Neural cell (in vitro differentiated cells): ENCODE measurements around the gene ANGEL1. TPM values are rescaled to one million over a fixed set of nuclear protein-coding genes. Genes with fewer than 3 reads are reported as not detected.

Experiments used
- H2AFZ ChIP-seq: fragments of 200-600, 300-800 bp; sonication (generic), shearing (Covaris generic); 2 replicates; pipeline ENCODE4 v1.6.0; 2014; ENCODE audit warnings: low read depth, mild to moderate bottlenecking, antibody characterized with exemption, low read length, moderate library complexity
- H3F3A ChIP-seq: fragments of 200-600 bp; shearing (Covaris generic); 2 replicates; pipeline ENCODE4 v1.6.1; 2016; ENCODE audit warnings: mild to moderate bottlenecking, moderate library complexity, mixed read lengths, antibody characterized with exemption, low read length; ENCODE audit not compliant: insufficient read depth, poor library complexity, severe bottlenecking
- H3K27ac ChIP-seq: fragments of 200-600, 300-800 bp; sonication (generic), shearing (Covaris generic); 2 replicates; pipeline ENCODE4 v1.5.1; 2014; ENCODE audit warnings: mild to moderate bottlenecking, low read length, moderate library complexity
- H3K27me3 ChIP-seq: fragments of 300-800, 200-600 bp; sonication (generic), shearing (Covaris generic); 2 replicates; pipeline ENCODE4 v1.6.0; 2014; ENCODE audit warnings: mild to moderate bottlenecking, low read depth, low read length, moderate library complexity; ENCODE audit not compliant: insufficient read depth
- H3K36me3 ChIP-seq: fragments of 300-800, 200-600 bp; sonication (generic), shearing (Covaris generic); 2 replicates; pipeline ENCODE4 v1.5.1; 2014; ENCODE audit warnings: mild to moderate bottlenecking, antibody characterized with exemption, low read length, moderate library complexity; ENCODE audit not compliant: insufficient read depth
- H3K4me2 ChIP-seq: fragments of 300-800, 200-600 bp; sonication (generic), shearing (Covaris generic); 2 replicates; pipeline ENCODE4 v1.6.0; 2014; ENCODE audit warnings: mild to moderate bottlenecking, low read length
- H3K4me3 ChIP-seq: fragments of 300-800, 200-600 bp; sonication (generic), shearing (Covaris generic); 2 replicates; pipeline ENCODE4 v1.5.1; 2014; ENCODE audit warnings: mild to moderate bottlenecking, low read length, moderate library complexity
- H3K79me2 ChIP-seq: fragments of 200-600 bp; shearing (Covaris generic); replicated peaks from 2 replicates; pipeline ENCODE4 v1.6.0; 2014; ENCODE audit warnings: mild to moderate bottlenecking, low read length, moderate library complexity; ENCODE audit not compliant: insufficient read depth
- H3K9ac ChIP-seq: fragments of 300-800, 200-600 bp; sonication (generic), shearing (Covaris generic); 2 replicates; pipeline ENCODE4 v1.6.1; 2016; ENCODE audit warnings: mild to moderate bottlenecking, low read length, mixed read lengths
- H3K9me2 ChIP-seq: fragments of 200-600 bp; shearing (Covaris generic); 2 replicates; pipeline ENCODE4 v1.6.1; 2016; ENCODE audit warnings: mild to moderate bottlenecking, low read length, mixed read lengths; ENCODE audit not compliant: insufficient read depth
- H3K9me3 ChIP-seq: fragments of 200-600, 300-800 bp; sonication (generic), shearing (Covaris generic); 2 replicates; pipeline ENCODE4 v1.6.1; 2016; ENCODE audit warnings: mild to moderate bottlenecking, mixed run types, low read length, moderate library complexity, mixed read lengths
- H4K20me1 ChIP-seq: fragments of 200-600 bp; shearing (Covaris generic); 2 replicates; pipeline ENCODE4 v1.6.1; 2016; ENCODE audit warnings: mild to moderate bottlenecking, mixed run types; ENCODE audit not compliant: insufficient read depth
- EP300 ChIP-seq: fragments of 450-650 bp; conservative IDR thresholded peaks from 2 replicates; pipeline ENCODE4 v1.6.1; 2014; ENCODE audit warnings: antibody characterized with exemption, mild to moderate bottlenecking, moderate library complexity; ENCODE audit not compliant: poor library complexity, severe bottlenecking
- EZH2 ChIP-seq: fragments of 200-600, 300-800 bp; shearing (Covaris generic), sonication (generic); IDR thresholded peaks from 2 replicates; pipeline ENCODE4 v1.6.1; 2014; ENCODE audit warnings: antibody characterized with exemption, low read length, borderline replicate concordance, mild to moderate bottlenecking; ENCODE audit not compliant: insufficient read depth, poor library complexity, severe bottlenecking
- MXI1 ChIP-seq: fragments of 450-650 bp; conservative IDR thresholded peaks from 2 replicates; pipeline ENCODE4 v1.6.1; 2014; ENCODE audit warnings: antibody characterized with exemption, mild to moderate bottlenecking; ENCODE audit not compliant: poor library complexity, severe bottlenecking
- POLR2AphosphoS5 ChIP-seq: IDR thresholded peaks from 2 replicates; pipeline ENCODE4 v1.6.1; 2012
- RAD21 ChIP-seq: fragments of 450-650 bp; conservative IDR thresholded peaks from 2 replicates; pipeline ENCODE4 v1.6.1; 2014; ENCODE audit warnings: antibody characterized with exemption, mild to moderate bottlenecking, moderate library complexity
- SMC3 ChIP-seq: fragments of 450-650 bp; conservative IDR thresholded peaks from 2 replicates; pipeline ENCODE4 v1.6.1; 2014; ENCODE audit warnings: antibody characterized with exemption, mild to moderate bottlenecking, moderate library complexity; ENCODE audit not compliant: poor library complexity
- TAF1 ChIP-seq: IDR thresholded peaks from 2 replicates; pipeline ENCODE4 v1.6.1; 2012; ENCODE audit warnings: low read depth
- polyA plus RNA-seq: library from polyadenylated mRNA; depleted of rRNA; stranded (reverse); fragments of >200 nt; gene quantifications from 2 replicates; pipeline ENCODE4 v1.2.3, GENCODE V29; 2014
- TF ChIP-seq, protein P1 (sequence below): IDR thresholded peaks from 2 replicates; pipeline ENCODE4 v1.6.1; 2012; ENCODE audit warnings: borderline replicate concordance
- TF ChIP-seq, protein P2 (sequence below): fragments of 450-650 bp; IDR thresholded peaks from 2 replicates; pipeline ENCODE4 v1.5.1; 2014; ENCODE audit warnings: antibody characterized with exemption, mild to moderate bottlenecking, moderate library complexity; ENCODE audit not compliant: poor library complexity, severe bottlenecking

Gene ANGEL1
- polyA plus RNA-seq, 1 donor from 2014 or later: 18.4 TPM

DNA sequence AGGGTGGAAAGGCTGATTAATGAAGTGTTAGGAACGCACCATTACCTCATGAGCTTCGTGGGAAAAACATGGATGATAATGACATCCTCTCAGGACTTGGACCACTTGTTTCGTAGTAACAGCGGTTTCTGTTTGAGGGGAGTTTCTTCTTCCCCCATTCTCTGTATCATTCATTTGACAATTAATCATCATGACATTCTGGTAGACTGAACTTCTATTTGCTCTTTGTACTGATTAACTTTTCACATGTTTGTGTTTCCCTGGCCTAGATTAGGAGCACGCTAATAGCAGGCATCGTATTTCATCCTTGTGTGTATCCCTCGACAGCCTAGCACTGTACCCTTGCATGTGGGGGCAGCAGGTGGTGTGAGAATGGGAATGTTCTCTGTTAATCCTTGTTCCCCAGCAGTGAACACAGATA, 21.6 kb upstream of the ANGEL1 start:
- H2AFZ ChIP-seq: no peak overlapping the region
- TF ChIP-seq SMC3 (no peak), EZH2 (no peak), RAD21 (no peak), MXI1 (no peak), POLR2AphosphoS5 (no peak), TAF1 (no peak), EP300 (no peak)
- TF ChIP-seq, protein P1, sequence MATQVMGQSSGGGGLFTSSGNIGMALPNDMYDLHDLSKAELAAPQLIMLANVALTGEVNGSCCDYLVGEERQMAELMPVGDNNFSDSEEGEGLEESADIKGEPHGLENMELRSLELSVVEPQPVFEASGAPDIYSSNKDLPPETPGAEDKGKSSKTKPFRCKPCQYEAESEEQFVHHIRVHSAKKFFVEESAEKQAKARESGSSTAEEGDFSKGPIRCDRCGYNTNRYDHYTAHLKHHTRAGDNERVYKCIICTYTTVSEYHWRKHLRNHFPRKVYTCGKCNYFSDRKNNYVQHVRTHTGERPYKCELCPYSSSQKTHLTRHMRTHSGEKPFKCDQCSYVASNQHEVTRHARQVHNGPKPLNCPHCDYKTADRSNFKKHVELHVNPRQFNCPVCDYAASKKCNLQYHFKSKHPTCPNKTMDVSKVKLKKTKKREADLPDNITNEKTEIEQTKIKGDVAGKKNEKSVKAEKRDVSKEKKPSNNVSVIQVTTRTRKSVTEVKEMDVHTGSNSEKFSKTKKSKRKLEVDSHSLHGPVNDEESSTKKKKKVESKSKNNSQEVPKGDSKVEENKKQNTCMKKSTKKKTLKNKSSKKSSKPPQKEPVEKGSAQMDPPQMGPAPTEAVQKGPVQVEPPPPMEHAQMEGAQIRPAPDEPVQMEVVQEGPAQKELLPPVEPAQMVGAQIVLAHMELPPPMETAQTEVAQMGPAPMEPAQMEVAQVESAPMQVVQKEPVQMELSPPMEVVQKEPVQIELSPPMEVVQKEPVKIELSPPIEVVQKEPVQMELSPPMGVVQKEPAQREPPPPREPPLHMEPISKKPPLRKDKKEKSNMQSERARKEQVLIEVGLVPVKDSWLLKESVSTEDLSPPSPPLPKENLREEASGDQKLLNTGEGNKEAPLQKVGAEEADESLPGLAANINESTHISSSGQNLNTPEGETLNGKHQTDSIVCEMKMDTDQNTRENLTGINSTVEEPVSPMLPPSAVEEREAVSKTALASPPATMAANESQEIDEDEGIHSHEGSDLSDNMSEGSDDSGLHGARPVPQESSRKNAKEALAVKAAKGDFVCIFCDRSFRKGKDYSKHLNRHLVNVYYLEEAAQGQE: no peak
- TF ChIP-seq, protein P2, sequence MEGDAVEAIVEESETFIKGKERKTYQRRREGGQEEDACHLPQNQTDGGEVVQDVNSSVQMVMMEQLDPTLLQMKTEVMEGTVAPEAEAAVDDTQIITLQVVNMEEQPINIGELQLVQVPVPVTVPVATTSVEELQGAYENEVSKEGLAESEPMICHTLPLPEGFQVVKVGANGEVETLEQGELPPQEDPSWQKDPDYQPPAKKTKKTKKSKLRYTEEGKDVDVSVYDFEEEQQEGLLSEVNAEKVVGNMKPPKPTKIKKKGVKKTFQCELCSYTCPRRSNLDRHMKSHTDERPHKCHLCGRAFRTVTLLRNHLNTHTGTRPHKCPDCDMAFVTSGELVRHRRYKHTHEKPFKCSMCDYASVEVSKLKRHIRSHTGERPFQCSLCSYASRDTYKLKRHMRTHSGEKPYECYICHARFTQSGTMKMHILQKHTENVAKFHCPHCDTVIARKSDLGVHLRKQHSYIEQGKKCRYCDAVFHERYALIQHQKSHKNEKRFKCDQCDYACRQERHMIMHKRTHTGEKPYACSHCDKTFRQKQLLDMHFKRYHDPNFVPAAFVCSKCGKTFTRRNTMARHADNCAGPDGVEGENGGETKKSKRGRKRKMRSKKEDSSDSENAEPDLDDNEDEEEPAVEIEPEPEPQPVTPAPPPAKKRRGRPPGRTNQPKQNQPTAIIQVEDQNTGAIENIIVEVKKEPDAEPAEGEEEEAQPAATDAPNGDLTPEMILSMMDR: no peak
- H3K4me3 ChIP-seq: no peak overlapping the region
- no peaks in the 10 kb centered on the region for H3K79me2 ChIP-seq
- no peaks in the 10 kb centered on the region for H3K27me3 ChIP-seq
- H3K9me3 ChIP-seq: no peaks in the 10 kb centered on the region
- no peaks in the 10 kb centered on the region for H3K36me3 ChIP-seq
- no peaks in the 10 kb centered on the region for H3F3A ChIP-seq
- H3K9ac ChIP-seq: no peak overlapping the region
- no peaks in the 10 kb centered on the region for H4K20me1 ChIP-seq
- H3K9me2 ChIP-seq: no peaks in the 10 kb centered on the region
- no peak overlapping the region for H3K4me2 ChIP-seq
- H3K27ac ChIP-seq: no peak overlapping the region

DNA sequence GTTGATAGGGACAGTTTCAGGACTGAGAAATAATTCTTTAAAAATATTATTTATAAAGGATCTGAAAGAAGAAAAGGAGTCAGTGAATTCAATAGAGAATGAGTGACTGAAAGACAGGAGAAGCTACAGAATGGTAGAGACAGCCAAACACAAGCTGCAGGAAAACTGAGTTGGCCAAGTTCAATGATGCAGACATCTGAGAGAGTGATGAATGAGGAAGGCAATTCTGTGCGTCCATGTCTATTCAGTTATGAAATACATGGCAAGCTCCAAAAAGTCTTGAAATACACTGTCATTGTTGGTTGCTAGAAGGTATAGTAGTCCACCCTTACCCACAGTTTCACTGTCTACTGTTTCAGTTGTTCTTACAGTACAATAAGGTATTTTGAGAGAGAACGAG, 20.3 kb upstream of the ANGEL1 start:
- H2AFZ ChIP-seq: no peak overlapping the region
- H3K4me3 ChIP-seq: no peak overlapping the region
- no peak overlapping the region for H3K27ac ChIP-seq
- H3K36me3 ChIP-seq: no peaks in the 10 kb centered on the region
- H3K4me2 ChIP-seq: no peak overlapping the region
- H3K79me2 ChIP-seq: no peaks in the 10 kb centered on the region
- TF ChIP-seq MXI1 (no peak), TAF1 (no peak), EP300 (no peak), POLR2AphosphoS5 (no peak), RAD21 (no peak), EZH2 (no peak), SMC3 (no peak)
- TF ChIP-seq, protein P2: no peak
- TF ChIP-seq, protein P1: no peak
- H4K20me1 ChIP-seq: no peaks in the 10 kb centered on the region
- H3K9ac ChIP-seq: no peak overlapping the region
- no peaks in the 10 kb centered on the region for H3K9me2 ChIP-seq
- no peaks in the 10 kb centered on the region for H3F3A ChIP-seq
- H3K27me3 ChIP-seq: no peaks in the 10 kb centered on the region
- no peaks in the 10 kb centered on the region for H3K9me3 ChIP-seq
